ENCODE data around the gene NUCKS1.

GRCh38 chr1:205725514-205725913 lies 24.5 kb downstream of the NUCKS1 start:
- no peak for TF ChIP-seq CTCF (IDR thresholded peaks at IDR 0.05 in 2 of 3, conservative IDR thresholded peaks at IDR 0.05 in 1 of 3; ENCODE audit: borderline replicate concordance in 1 of 3, insufficient read depth in 1 of 3, low read depth in 2 of 3, low read length in 2 of 3)
- no peak for TF ChIP-seq POLR2A (IDR thresholded peaks at IDR 0.05; ENCODE audit: borderline replicate concordance, extremely low read depth, insufficient read depth, insufficient read length)
- TF ChIP-seq EZH2 (IDR thresholded peaks at IDR 0.05), result no peak
- TF ChIP-seq MAX (IDR thresholded peaks at IDR 0.05), result no peak
- TF ChIP-seq ATF3 (IDR thresholded peaks at IDR 0.05), result no peak
- TF ChIP-seq YY1 (IDR thresholded peaks at IDR 0.05; ENCODE audit: extremely low read depth, insufficient replicate concordance, low read depth, low read length), result no peak
- TF ChIP-seq ZNF274 (IDR thresholded peaks at IDR 0.05; ENCODE audit: low read depth, low read length), result no peak
